PFSK-1 (cell line): Measurements from ENCODE around the gene PRPF40B.

Experiments used
- POLR2AphosphoS5 ChIP-seq: IDR thresholded peaks from 2 replicates; pipeline ENCODE4 v1.6.1; 2012; ENCODE audit warnings: low read depth, mild to moderate bottlenecking, control low read depth, low read length, moderate library complexity
- SIN3A ChIP-seq: IDR thresholded peaks from 2 replicates; pipeline ENCODE4 v1.6.1; 2012; ENCODE audit warnings: mild to moderate bottlenecking, low read length, moderate library complexity, borderline replicate concordance; ENCODE audit not compliant: insufficient read depth
- TF ChIP-seq, protein P1 (sequence below), 2 experiments: IDR thresholded peaks; 2 replicates each; pipeline versions ENCODE4 v1.6.1 to v1.8.0; 2011 to 2012; ENCODE audit warnings: low read depth in 2 of 2, low read length in 2 of 2, control low read depth in 1 of 2, inconsistent platforms in 1 of 2, mild to moderate bottlenecking in 1 of 2, moderate library complexity in 1 of 2; ENCODE audit not compliant: insufficient read depth in 1 of 2

DNA sequence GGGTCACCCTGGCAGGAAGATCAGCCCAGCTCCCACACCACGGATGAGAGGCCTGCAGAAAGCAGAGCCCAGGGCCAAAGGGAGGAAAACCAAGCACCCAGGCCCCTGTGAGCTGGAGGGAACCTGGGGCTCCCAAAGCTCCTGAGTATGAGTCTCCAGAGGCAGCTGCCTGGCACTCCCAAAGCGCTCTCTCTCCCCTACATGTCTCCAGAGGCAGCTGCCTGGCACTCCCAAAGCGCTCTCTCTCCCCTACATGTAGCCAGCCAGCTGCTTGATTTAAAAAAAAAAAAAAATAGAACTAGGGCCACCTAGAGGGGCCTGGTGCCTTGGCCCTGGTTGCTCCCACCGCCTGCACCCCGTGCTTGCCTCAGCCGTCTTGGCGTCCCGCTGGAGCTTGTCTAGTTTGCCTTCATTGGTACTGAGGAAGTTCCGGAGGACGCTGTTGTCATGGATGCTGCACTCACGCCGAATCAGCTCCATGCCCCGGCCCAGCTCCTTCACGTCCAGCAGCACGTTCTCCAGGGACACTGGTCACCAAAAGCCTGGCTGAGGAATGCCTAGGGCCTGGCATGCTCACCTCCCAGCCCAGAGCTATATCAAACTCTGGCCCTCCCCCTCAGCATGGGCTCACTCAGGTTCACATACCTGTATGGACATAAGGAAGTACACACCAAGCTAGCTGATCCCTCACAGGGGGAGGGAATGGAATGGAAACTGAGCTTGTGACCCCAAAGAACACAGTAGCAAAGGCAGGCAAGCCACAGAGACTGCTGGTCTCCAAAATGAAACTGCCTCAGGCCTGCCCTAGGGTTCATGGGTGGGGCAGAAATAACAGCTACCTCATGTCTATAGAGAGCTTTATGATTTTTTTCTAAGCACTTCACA lies 24.7 kb downstream of the PRPF40B start:
- TF ChIP-seq SIN3A: no peak
- TF ChIP-seq, protein P1, sequence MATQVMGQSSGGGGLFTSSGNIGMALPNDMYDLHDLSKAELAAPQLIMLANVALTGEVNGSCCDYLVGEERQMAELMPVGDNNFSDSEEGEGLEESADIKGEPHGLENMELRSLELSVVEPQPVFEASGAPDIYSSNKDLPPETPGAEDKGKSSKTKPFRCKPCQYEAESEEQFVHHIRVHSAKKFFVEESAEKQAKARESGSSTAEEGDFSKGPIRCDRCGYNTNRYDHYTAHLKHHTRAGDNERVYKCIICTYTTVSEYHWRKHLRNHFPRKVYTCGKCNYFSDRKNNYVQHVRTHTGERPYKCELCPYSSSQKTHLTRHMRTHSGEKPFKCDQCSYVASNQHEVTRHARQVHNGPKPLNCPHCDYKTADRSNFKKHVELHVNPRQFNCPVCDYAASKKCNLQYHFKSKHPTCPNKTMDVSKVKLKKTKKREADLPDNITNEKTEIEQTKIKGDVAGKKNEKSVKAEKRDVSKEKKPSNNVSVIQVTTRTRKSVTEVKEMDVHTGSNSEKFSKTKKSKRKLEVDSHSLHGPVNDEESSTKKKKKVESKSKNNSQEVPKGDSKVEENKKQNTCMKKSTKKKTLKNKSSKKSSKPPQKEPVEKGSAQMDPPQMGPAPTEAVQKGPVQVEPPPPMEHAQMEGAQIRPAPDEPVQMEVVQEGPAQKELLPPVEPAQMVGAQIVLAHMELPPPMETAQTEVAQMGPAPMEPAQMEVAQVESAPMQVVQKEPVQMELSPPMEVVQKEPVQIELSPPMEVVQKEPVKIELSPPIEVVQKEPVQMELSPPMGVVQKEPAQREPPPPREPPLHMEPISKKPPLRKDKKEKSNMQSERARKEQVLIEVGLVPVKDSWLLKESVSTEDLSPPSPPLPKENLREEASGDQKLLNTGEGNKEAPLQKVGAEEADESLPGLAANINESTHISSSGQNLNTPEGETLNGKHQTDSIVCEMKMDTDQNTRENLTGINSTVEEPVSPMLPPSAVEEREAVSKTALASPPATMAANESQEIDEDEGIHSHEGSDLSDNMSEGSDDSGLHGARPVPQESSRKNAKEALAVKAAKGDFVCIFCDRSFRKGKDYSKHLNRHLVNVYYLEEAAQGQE (IDR thresholded peaks at IDR 0.05; ENCODE audit: insufficient read depth in 1 of 2, low read depth in 2 of 2, low read length in 2 of 2): no peak
- no peak for TF ChIP-seq POLR2AphosphoS5
